SK-N-SH treated with all-trans-retinoic acid at 6 μM for 48 hours (cell line): ENCODE data around the gene SAT1.
"Not testable (repeated sequence)": the region's sequence is repeated elsewhere in the genome, so short reads cannot be mapped to it uniquely, and the experiment has no call there.

Experiments
- ATAC-seq: fragments of 200-7000 bp; cut with Tn5 transposase; 3 replicates; pipeline ENCODE4 v1.9.1; 2020; ENCODE audit warnings: mild to moderate bottlenecking, moderate library complexity
- ARNTL ChIP-seq: fragments of 450-650 bp; formaldehyde crosslinking; IDR thresholded peaks from 2 replicates; pipeline ENCODE4 v1.5.0; 2020; ENCODE audit warnings: low read depth, mild to moderate bottlenecking, moderate library complexity, borderline replicate concordance
- BACH2 ChIP-seq: fragments of 250-450 bp; sonication (Bioruptor Pico); IDR thresholded peaks from 2 replicates; pipeline ENCODE4 v1.9.0; 2021; ENCODE audit warnings: mild to moderate bottlenecking, borderline replicate concordance
- CSDC2 ChIP-seq: fragments of 250-450 bp; sonication (Bioruptor Pico); IDR thresholded peaks from 2 replicates; pipeline ENCODE4 v1.5.0; 2020; ENCODE audit warnings: mild to moderate bottlenecking, moderate library complexity
- ESRRG ChIP-seq: fragments of 250-450 bp; sonication (Bioruptor Pico); IDR thresholded peaks from 2 replicates; pipeline ENCODE4 v1.6.1; 2021; ENCODE audit warnings: mild to moderate bottlenecking
- GLIS3 ChIP-seq: fragments of 250-450 bp; sonication (Bioruptor Pico); IDR thresholded peaks from 2 replicates; pipeline ENCODE4 v1.5.0; 2020; ENCODE audit warnings: mild to moderate bottlenecking, moderate library complexity
- ISL1 ChIP-seq: fragments of 250-450 bp; sonication (Bioruptor Pico); IDR thresholded peaks from 2 replicates; pipeline ENCODE4 v2.1.2; 2022; ENCODE audit warnings: mild to moderate bottlenecking, moderate library complexity
- OSR1 ChIP-seq: fragments of 250-450 bp; sonication (Bioruptor Pico); IDR thresholded peaks from 2 replicates; pipeline ENCODE4 v1.8.0; 2022; ENCODE audit warnings: moderate library complexity, mild to moderate bottlenecking, inconsistent platforms
- PPARA ChIP-seq: fragments of 250-450 bp; sonication (Bioruptor Pico); IDR thresholded peaks from 2 replicates; pipeline ENCODE4 v1.5.0; 2020; ENCODE audit warnings: mild to moderate bottlenecking, borderline replicate concordance
- RARB ChIP-seq: fragments of 250-450 bp; sonication (Bioruptor Pico); IDR thresholded peaks from 2 replicates; pipeline ENCODE4 v1.8.0; 2021; ENCODE audit warnings: mild to moderate bottlenecking, moderate library complexity
- SNAI2 ChIP-seq: fragments of 250-450 bp; sonication (Bioruptor Pico); IDR thresholded peaks from 2 replicates; pipeline ENCODE4 v1.5.0; 2020; ENCODE audit warnings: mild to moderate bottlenecking, moderate library complexity
- TCF4 ChIP-seq: fragments of 250-450 bp; sonication (Bioruptor Pico); IDR thresholded peaks from 2 replicates; pipeline ENCODE4 v1.8.0; 2021; ENCODE audit warnings: mild to moderate bottlenecking, moderate library complexity, borderline replicate concordance
- TOX ChIP-seq: fragments of 250-450 bp; sonication (Bioruptor Pico); IDR thresholded peaks from 2 replicates; pipeline ENCODE4 v1.8.0; 2021; ENCODE audit warnings: mild to moderate bottlenecking, moderate library complexity, borderline replicate concordance
- ZC3H10 ChIP-seq: fragments of 250-450 bp; sonication (Bioruptor Pico); IDR thresholded peaks from 2 replicates; pipeline ENCODE4 v1.5.1; 2021; ENCODE audit warnings: mild to moderate bottlenecking, moderate library complexity
- ZFP3 ChIP-seq: fragments of 250-450 bp; sonication (Bioruptor Pico); IDR thresholded peaks from 2 replicates; pipeline ENCODE4 v1.5.0; 2020; ENCODE audit warnings: mild to moderate bottlenecking, moderate library complexity
- ZNF565 ChIP-seq: fragments of 450-650 bp; formaldehyde crosslinking; conservative IDR thresholded peaks from 2 replicates; pipeline ENCODE4 v1.5.0; 2020; ENCODE audit warnings: low read depth, mild to moderate bottlenecking, moderate library complexity
- TF ChIP-seq, protein P1 (sequence below): fragments of 250-450 bp; sonication (Bioruptor Pico); IDR thresholded peaks from 2 replicates; pipeline ENCODE4 v1.5.1; 2021; ENCODE audit warnings: mild to moderate bottlenecking, moderate library complexity
- TF ChIP-seq, protein P2 (sequence below): fragments of 250-450 bp; sonication (Bioruptor Pico); IDR thresholded peaks from 2 replicates; pipeline ENCODE4 v1.8.0; 2020; ENCODE audit warnings: mild to moderate bottlenecking, moderate library complexity, borderline replicate concordance
- TF ChIP-seq, protein P3 (sequence below): fragments of 250-450 bp; sonication (Bioruptor Pico); IDR thresholded peaks from 2 replicates; pipeline ENCODE4 v1.5.0; 2020; ENCODE audit warnings: mild to moderate bottlenecking, moderate library complexity
- TF ChIP-seq, protein P4 (sequence below): fragments of 250-450 bp; sonication (Bioruptor Pico); IDR thresholded peaks from 2 replicates; pipeline ENCODE4 v1.5.1; 2020; ENCODE audit warnings: low read depth, mild to moderate bottlenecking, moderate library complexity

Gene SAT1

DNA sequence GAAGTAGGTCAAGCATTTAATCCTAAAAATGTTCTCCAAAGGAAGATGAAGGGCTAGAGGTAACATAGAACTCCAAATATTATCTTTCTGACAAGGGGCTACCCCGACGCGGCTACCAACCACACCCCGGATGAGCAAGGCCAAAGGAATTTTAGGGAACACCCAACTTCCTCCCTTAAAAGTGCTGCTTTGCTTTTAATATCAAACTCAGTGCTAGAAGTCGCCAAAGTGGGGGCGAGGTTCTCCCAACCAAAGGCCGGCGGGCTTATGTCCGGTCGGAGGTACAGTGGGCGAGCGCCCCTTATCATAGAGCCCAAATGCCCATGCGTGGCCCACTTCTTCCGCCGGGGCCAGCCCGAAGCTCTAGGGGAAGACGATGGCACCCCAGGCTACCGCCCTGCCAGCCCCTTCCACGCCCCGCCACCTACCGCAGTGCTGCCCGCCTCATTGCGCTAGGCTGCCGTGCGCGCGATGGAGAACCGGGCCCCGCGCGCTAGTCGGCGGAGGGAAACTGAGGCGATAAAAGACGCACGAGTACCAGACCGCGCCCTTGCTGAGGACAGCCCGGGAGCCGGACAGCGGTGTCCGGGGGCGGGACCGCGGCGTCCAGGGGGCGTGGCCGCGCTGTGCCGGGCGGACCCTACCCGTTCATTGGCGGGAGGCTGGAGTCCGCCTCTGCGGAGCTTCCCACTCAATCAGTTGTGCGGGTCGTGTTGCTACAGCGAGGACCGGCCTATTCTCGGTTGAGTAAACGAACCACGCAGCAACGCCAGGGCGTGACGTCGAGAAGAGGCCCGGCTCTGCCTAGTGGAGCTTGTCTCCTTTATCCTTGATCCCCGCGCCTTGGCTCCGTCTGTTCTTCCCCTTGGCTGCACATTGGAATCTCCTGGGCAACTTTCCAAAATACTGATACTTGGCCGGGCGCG is 40.0 kb upstream of the SAT1 start, which contains the start of gene ACOT9:
TSS of gene ACOT9 (minus strand) at position 580 of the 926 bp plus-strand sequence. CDS start at position 448, 132 bp downstream.
- ATAC-seq = peak; percentile 98
- TF ChIP-seq OSR1 (no peak), ARNTL (CRISPR knock-in tag) (no peak), CSDC2 (CRISPR knock-in tag) (no peak), ESRRG (no peak), BACH2 (no peak), RARB (CRISPR knock-in tag) (no peak), ISL1 (no peak), GLIS3 (CRISPR knock-in tag) (no peak), TCF4 (no peak), PPARA (CRISPR knock-in tag) (no peak), TOX (no peak), ZC3H10 (CRISPR knock-in tag) (no peak), ZFP3 (CRISPR knock-in tag) (no peak)
- TF ChIP-seq, protein P1, sequence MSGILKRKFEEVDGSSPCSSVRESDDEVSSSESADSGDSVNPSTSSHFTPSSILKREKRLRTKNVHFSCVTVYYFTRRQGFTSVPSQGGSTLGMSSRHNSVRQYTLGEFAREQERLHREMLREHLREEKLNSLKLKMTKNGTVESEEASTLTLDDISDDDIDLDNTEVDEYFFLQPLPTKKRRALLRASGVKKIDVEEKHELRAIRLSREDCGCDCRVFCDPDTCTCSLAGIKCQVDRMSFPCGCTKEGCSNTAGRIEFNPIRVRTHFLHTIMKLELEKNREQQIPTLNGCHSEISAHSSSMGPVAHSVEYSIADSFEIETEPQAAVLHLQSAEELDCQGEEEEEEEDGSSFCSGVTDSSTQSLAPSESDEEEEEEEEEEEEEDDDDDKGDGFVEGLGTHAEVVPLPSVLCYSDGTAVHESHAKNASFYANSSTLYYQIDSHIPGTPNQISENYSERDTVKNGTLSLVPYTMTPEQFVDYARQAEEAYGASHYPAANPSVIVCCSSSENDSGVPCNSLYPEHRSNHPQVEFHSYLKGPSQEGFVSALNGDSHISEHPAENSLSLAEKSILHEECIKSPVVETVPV (CRISPR knock-in tag) = no peak
- TF ChIP-seq, protein P2, sequence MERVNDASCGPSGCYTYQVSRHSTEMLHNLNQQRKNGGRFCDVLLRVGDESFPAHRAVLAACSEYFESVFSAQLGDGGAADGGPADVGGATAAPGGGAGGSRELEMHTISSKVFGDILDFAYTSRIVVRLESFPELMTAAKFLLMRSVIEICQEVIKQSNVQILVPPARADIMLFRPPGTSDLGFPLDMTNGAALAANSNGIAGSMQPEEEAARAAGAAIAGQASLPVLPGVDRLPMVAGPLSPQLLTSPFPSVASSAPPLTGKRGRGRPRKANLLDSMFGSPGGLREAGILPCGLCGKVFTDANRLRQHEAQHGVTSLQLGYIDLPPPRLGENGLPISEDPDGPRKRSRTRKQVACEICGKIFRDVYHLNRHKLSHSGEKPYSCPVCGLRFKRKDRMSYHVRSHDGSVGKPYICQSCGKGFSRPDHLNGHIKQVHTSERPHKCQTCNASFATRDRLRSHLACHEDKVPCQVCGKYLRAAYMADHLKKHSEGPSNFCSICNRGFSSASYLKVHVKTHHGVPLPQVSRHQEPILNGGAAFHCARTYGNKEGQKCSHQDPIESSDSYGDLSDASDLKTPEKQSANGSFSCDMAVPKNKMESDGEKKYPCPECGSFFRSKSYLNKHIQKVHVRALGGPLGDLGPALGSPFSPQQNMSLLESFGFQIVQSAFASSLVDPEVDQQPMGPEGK = no peak
- TF ChIP-seq, protein P3, sequence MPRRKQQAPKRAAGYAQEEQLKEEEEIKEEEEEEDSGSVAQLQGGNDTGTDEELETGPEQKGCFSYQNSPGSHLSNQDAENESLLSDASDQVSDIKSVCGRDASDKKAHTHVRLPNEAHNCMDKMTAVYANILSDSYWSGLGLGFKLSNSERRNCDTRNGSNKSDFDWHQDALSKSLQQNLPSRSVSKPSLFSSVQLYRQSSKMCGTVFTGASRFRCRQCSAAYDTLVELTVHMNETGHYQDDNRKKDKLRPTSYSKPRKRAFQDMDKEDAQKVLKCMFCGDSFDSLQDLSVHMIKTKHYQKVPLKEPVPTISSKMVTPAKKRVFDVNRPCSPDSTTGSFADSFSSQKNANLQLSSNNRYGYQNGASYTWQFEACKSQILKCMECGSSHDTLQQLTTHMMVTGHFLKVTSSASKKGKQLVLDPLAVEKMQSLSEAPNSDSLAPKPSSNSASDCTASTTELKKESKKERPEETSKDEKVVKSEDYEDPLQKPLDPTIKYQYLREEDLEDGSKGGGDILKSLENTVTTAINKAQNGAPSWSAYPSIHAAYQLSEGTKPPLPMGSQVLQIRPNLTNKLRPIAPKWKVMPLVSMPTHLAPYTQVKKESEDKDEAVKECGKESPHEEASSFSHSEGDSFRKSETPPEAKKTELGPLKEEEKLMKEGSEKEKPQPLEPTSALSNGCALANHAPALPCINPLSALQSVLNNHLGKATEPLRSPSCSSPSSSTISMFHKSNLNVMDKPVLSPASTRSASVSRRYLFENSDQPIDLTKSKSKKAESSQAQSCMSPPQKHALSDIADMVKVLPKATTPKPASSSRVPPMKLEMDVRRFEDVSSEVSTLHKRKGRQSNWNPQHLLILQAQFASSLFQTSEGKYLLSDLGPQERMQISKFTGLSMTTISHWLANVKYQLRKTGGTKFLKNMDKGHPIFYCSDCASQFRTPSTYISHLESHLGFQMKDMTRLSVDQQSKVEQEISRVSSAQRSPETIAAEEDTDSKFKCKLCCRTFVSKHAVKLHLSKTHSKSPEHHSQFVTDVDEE (CRISPR knock-in tag) = no peak

DNA sequence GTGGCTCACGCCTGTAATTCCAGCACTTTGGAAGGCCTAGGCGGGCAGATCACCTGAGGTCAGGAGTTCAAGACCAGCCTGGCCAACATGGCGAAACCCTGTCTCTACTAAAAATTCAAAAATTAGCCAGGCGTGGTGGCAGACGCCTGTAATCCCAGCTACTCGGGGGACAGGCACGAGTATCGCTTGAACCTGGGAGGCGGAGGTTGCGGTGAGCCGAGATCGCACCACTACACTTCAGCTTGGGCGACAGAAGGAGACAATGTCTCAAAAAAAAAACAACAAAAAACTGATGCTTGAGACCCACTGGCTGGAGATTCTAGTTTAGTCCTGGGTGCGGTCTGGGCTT is 39.4 kb upstream of the SAT1 start:
- ATAC-seq = not testable (repeated sequence)

DNA sequence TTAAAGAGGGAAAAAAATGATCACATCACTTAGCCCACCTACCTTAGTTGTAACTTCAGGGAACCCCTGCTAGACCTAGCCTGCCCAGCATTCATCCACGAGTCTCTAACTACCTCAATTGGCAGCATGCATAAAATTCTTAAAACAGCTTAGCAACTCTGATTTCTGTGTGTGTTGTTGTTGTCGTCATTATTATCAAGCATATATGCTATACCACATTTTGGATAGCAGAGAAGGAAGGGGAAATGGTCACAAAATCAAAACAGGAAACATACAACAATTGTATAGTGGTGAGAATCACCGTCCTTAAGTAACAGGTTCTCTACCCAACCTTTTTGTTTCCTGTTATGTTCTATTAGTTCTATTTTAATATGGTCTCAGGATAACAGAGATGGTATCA is 37.2 kb upstream of the SAT1 start:
- no peak for TF ChIP-seq ARNTL (CRISPR knock-in tag)
- ATAC-seq = no peak

DNA sequence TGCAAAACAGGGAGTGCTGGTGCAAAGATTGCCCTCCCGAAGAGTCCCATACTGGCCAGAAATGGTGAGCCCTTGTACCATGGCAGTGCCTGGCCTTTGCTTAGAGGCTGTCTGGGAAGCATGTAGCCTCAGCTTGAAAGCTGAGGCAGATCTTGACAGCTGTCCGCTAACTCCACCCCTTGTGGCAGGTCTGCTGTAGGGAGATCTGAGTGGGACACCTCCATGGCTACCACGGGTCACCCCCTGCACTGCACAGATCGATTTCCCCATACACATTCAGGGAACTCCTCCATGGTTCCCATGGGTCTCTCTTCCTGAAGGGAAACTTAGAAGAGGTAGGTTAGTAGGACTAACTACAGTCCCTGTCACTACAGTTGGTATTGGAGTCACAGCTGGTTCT is 33.8 kb upstream of the SAT1 start:
- TF ChIP-seq ISL1 = no peak
- no peak for ATAC-seq

DNA sequence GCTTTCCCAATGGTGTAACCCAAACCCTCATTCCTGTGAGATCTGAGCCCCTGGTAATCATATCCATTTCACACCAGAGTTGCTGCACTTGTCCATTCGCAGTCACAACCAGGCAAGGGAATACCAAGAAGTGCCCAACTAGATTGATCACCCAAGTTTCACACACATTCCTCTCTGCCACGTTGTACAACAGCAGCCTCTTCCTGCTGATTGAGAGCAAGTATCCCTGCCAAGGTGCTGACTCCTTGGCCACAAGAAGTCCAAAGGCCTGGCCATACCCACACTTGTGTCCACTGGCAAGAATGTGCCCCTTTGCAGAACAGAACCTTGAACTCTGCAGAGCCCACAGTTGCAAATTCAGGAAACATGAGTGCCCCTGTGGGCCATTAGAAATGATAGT is 33.4 kb upstream of the SAT1 start:
- ATAC-seq = no peak
- no peak for TF ChIP-seq ESRRG
- TF ChIP-seq ZNF565 = no peak
- no peak for TF ChIP-seq CSDC2 (CRISPR knock-in tag)
- no peak for TF ChIP-seq BACH2
- TF ChIP-seq, protein P1 (CRISPR knock-in tag) = no peak
- TF ChIP-seq, protein P4, sequence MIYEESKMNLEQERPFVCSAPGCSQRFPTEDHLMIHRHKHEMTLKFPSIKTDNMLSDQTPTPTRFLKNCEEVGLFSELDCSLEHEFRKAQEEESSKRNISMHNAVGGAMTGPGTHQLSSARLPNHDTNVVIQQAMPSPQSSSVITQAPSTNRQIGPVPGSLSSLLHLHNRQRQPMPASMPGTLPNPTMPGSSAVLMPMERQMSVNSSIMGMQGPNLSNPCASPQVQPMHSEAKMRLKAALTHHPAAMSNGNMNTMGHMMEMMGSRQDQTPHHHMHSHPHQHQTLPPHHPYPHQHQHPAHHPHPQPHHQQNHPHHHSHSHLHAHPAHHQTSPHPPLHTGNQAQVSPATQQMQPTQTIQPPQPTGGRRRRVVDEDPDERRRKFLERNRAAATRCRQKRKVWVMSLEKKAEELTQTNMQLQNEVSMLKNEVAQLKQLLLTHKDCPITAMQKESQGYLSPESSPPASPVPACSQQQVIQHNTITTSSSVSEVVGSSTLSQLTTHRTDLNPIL (CRISPR knock-in tag) = no peak
- no peak for TF ChIP-seq TCF4
- TF ChIP-seq, protein P2 = no peak
- TF ChIP-seq, protein P3 (CRISPR knock-in tag) = no peak
- no peak for TF ChIP-seq SNAI2 (CRISPR knock-in tag)
